H9 (cell line): ENCODE data around the gene STYK1. TPM values are rescaled to one million over a fixed set of nuclear protein-coding genes. Genes with fewer than 3 reads are reported as not detected.

Source experiments
- DNase-seq: peaks from one replicate; pipeline ENCODE4 v3.0.0-alpha.2; 2017
- H2AFZ ChIP-seq: one replicate; pipeline ENCODE4 v1.6.1; 2013; ENCODE audit warnings: mild to moderate bottlenecking, low read length, control low read depth, moderate library complexity
- H2AK5ac ChIP-seq: 2 replicates; pipeline ENCODE4 v1.6.1; 2013; ENCODE audit warnings: low read length, control low read depth, mixed read lengths; ENCODE audit not compliant: insufficient read length
- H2BK120ac ChIP-seq: one replicate; pipeline ENCODE4 v1.6.1; 2013; ENCODE audit warnings: low read depth, mild to moderate bottlenecking, low read length, control low read depth, inconsistent platforms; ENCODE audit not compliant: poor library complexity, severe bottlenecking
- H2BK12ac ChIP-seq: 2 replicates; pipeline ENCODE4 v1.6.1; 2013; ENCODE audit warnings: low read length, control low read depth, mixed read lengths, low read depth; ENCODE audit not compliant: insufficient read length
- H2BK15ac ChIP-seq: 2 replicates; pipeline ENCODE4 v1.6.1; 2013; ENCODE audit warnings: low read depth, low read length, control low read depth
- H2BK20ac ChIP-seq: one replicate; pipeline ENCODE4 v1.6.1; 2013; ENCODE audit warnings: low read depth, mild to moderate bottlenecking, low read length, control low read depth, inconsistent platforms; ENCODE audit not compliant: poor library complexity, severe bottlenecking
- H2BK5ac ChIP-seq: 2 replicates; pipeline ENCODE4 v1.6.1; 2013; ENCODE audit warnings: low read length, control low read depth, mixed read lengths; ENCODE audit not compliant: insufficient read length
- H3K14ac ChIP-seq: 2 replicates; pipeline ENCODE4 v1.6.1; 2013; ENCODE audit warnings: low read length, control low read depth; ENCODE audit not compliant: insufficient read depth
- H3K18ac ChIP-seq: 2 replicates; pipeline ENCODE4 v1.6.1; 2013; ENCODE audit warnings: low read depth, mild to moderate bottlenecking, mixed read lengths, low read length, control low read depth; ENCODE audit not compliant: insufficient read length
- H3K23ac ChIP-seq: 2 replicates; pipeline ENCODE4 v1.6.1; 2013; ENCODE audit warnings: low read length, control low read depth, mixed read lengths, low read depth; ENCODE audit not compliant: insufficient read length
- H3K23me2 ChIP-seq: 2 replicates; pipeline ENCODE4 v1.6.1; 2013; ENCODE audit warnings: low read depth, mild to moderate bottlenecking, mixed read lengths, low read length, control low read depth; ENCODE audit not compliant: insufficient read length, poor library complexity, severe bottlenecking
- H3K27ac ChIP-seq: 2 replicates; pipeline ENCODE4 v1.5.1; 2013; ENCODE audit warnings: low read length, control low read depth, mixed read lengths, low read depth; ENCODE audit not compliant: insufficient read length
- H3K27me3 ChIP-seq: 2 replicates; pipeline ENCODE4 v1.6.1; 2013; ENCODE audit warnings: low read length, control low read depth, inconsistent platforms; ENCODE audit not compliant: insufficient read depth
- H3K4ac ChIP-seq: 2 replicates; pipeline ENCODE4 v1.6.1; 2013; ENCODE audit warnings: low read depth, mild to moderate bottlenecking, control low read depth, inconsistent platforms, low read length, moderate library complexity
- H3K4me1 ChIP-seq: 2 replicates; pipeline ENCODE4 v1.6.1; 2013; ENCODE audit warnings: low read length, control low read depth, inconsistent platforms; ENCODE audit not compliant: insufficient read depth
- H3K4me2 ChIP-seq: 2 replicates; pipeline ENCODE4 v1.6.1; 2013; ENCODE audit warnings: low read length, control low read depth, mixed read lengths; ENCODE audit not compliant: insufficient read length, insufficient read depth
- H3K56ac ChIP-seq: 2 replicates; pipeline ENCODE4 v1.6.1; 2013; ENCODE audit warnings: low read depth, mild to moderate bottlenecking, mixed read lengths, low read length, control low read depth; ENCODE audit not compliant: insufficient read length
- H3K79me1 ChIP-seq: 2 replicates; pipeline ENCODE4 v1.6.1; 2013; ENCODE audit warnings: low read depth, mild to moderate bottlenecking, moderate library complexity, low read length, control low read depth, inconsistent platforms; ENCODE audit not compliant: insufficient read depth, poor library complexity, severe bottlenecking
- H3K79me2 ChIP-seq: 2 replicates; pipeline ENCODE4 v1.6.1; 2013; ENCODE audit warnings: low read length, control low read depth, inconsistent platforms; ENCODE audit not compliant: insufficient read depth
- H3K9ac ChIP-seq: 2 replicates; pipeline ENCODE4 v1.6.1; 2013; ENCODE audit warnings: low read length, control low read depth, mixed read lengths; ENCODE audit not compliant: insufficient read length; ENCODE audit errors: extremely low read depth
- H3K9me3 ChIP-seq: one replicate; pipeline ENCODE4 v1.6.1; 2013; ENCODE audit warnings: low read depth, low read length, inconsistent platforms; ENCODE audit not compliant: control insufficient read depth
- H3T11ph ChIP-seq: one replicate; pipeline ENCODE4 v1.6.1; 2013; ENCODE audit warnings: mild to moderate bottlenecking, low read length, control low read depth, inconsistent platforms
- H4K20me1 ChIP-seq: one replicate; pipeline ENCODE4 v1.6.1; 2013; ENCODE audit not compliant: control insufficient read depth, insufficient read length, insufficient read depth
- H4K5ac ChIP-seq: 2 replicates; pipeline ENCODE4 v1.6.1; 2013; ENCODE audit warnings: low read depth, mild to moderate bottlenecking, mixed read lengths, low read length, control low read depth; ENCODE audit not compliant: insufficient read length
- H4K8ac ChIP-seq: replicated peaks from 2 replicates; pipeline ENCODE4 v1.6.1; 2013; ENCODE audit warnings: low read length, control low read depth, mixed read lengths, low read depth; ENCODE audit not compliant: insufficient read length
- H4K91ac ChIP-seq: 2 replicates; pipeline ENCODE4 v1.6.1; 2013; ENCODE audit warnings: low read depth, mild to moderate bottlenecking, moderate library complexity, mixed read lengths, low read length, control low read depth; ENCODE audit not compliant: insufficient read length
- H3K27ac Mint-ChIP-seq, 3 experiments: 2 replicates in 2 of 3; 3 replicates in 1 of 3; pipeline ENCODE4 v1.8.0; 2020 to 2021; ENCODE audit warnings: mixed read lengths in 3 of 3, mild to moderate bottlenecking in 1 of 3, moderate library complexity in 1 of 3
- H3K27me3 Mint-ChIP-seq: 2 replicates; pipeline ENCODE4 v1.8.0; 2021; ENCODE audit warnings: low read depth, mild to moderate bottlenecking, moderate library complexity, mixed read lengths
- H3K36me3 Mint-ChIP-seq, 3 experiments: 2 replicates in 2 of 3; 3 replicates in 1 of 3; pipeline ENCODE4 v1.8.0; 2020 to 2021; ENCODE audit warnings: low read depth in 3 of 3, mixed read lengths in 3 of 3; ENCODE audit not compliant: insufficient read depth in 1 of 3
- H3K4me1 Mint-ChIP-seq, 2 experiments: 2 replicates each; pipeline ENCODE4 v1.8.0; 2020; ENCODE audit warnings: mixed read lengths in 2 of 2
- H3K4me3 Mint-ChIP-seq, 2 experiments: 2 replicates in 1 of 2; 3 replicates in 1 of 2; pipeline ENCODE4 v1.8.0; 2020 to 2021; ENCODE audit warnings: mild to moderate bottlenecking in 2 of 2, mixed read lengths in 2 of 2, moderate library complexity in 1 of 2
- H3K9me3 Mint-ChIP-seq, 2 experiments: 2 replicates in 1 of 2; 3 replicates in 1 of 2; pipeline ENCODE4 v1.8.0; 2020; ENCODE audit warnings: mild to moderate bottlenecking in 2 of 2, mixed read lengths in 2 of 2, moderate library complexity in 1 of 2
- CTCF ChIP-seq: fragments of 200-600 bp; sonication (generic); conservative IDR thresholded peaks from 3 replicates; pipeline ENCODE4 v1.8.0; 2021; ENCODE audit warnings: antibody characterized with exemption, mild to moderate bottlenecking
- WGBS: extraction: QIAGEN DNeasy Blood & Tissue Kit; methylation state at CpG from one replicate; pipeline ENCODE4 v1.1.7; 2013; ENCODE audit warnings: missing lambda C conversion rate, low lambda C conversion rate, mixed read lengths; ENCODE audit not compliant: insufficient read length; ENCODE audit errors: extremely low coverage; 5-methylcytosine and 5-hydroxymethylcytosine counted together
- total RNA-seq: library from RNA; stranded (reverse); gene quantifications from 2 replicates; pipeline ENCODE4 v1.2.1, GENCODE V29; 2021

STYK1 gene
- total RNA-seq, 1 experiment from 2014 or later: 0.37 TPM

- TF ChIP-seq CTCF: no peak
- no peak overlapping the region for H3K27ac Mint-ChIP-seq
- H3K27me3 ChIP-seq: no peaks in the 10 kb centered on the region
- no peaks in the 10 kb centered on the region for H3K23me2 ChIP-seq
- H3K36me3 Mint-ChIP-seq: peaks cover 0 to 7% (median 4%) of the 10 kb centered on the region in 3 experiments; a peak in 4 of 7 replicates
- no peak overlapping the region for H2BK5ac ChIP-seq
- H3K23ac ChIP-seq: no peak overlapping the region
- no peaks in the 10 kb centered on the region for H3K79me1 ChIP-seq
- no peak overlapping the region for H3K27ac ChIP-seq
- H3K9me3 ChIP-seq: no peaks in the 10 kb centered on the region
- H2BK120ac ChIP-seq: no peak overlapping the region
- H3K18ac ChIP-seq: no peak overlapping the region
- no peak overlapping the region for H2BK12ac ChIP-seq
- H2AFZ ChIP-seq: no peak overlapping the region
- DNase-seq: no peak
- no peaks in the 10 kb centered on the region for H3K4me1 ChIP-seq
- no CpG with 5 or more reads among the region's 3 CpGs for WGBS
- H3K9ac ChIP-seq: no peak overlapping the region
- H3K27me3 Mint-ChIP-seq: no peaks in the 10 kb centered on the region
- H3T11ph ChIP-seq: no peak overlapping the region
- no peak overlapping the region for H2AK5ac ChIP-seq
- no peaks in the 10 kb centered on the region for H3K79me2 ChIP-seq
- no peak overlapping the region for H3K4me2 ChIP-seq
- H3K56ac ChIP-seq: no peak overlapping the region
- H4K20me1 ChIP-seq: no peaks in the 10 kb centered on the region
- no peak overlapping the region for H2BK20ac ChIP-seq
- no peaks in the 10 kb centered on the region for H3K9me3 Mint-ChIP-seq
- H4K8ac ChIP-seq: no peak overlapping the region
- no peak overlapping the region for H2BK15ac ChIP-seq
- no peak overlapping the region for H3K4ac ChIP-seq
- no peak overlapping the region for H3K4me3 Mint-ChIP-seq
- no peak overlapping the region for H4K5ac ChIP-seq
- no peak overlapping the region for H3K14ac ChIP-seq
- peaks cover 5 to 6% of the 10 kb centered on the region in 2 experiments for H3K4me1 Mint-ChIP-seq
- no peak overlapping the region for H4K91ac ChIP-seq
Observed at GRCh38 chr12:10624605-10625004, 49.2 kb downstream of the STYK1 start.
